CD14-positive monocyte (primary cell): ENCODE results near the gene ZNF33A. TPM values are rescaled to one million over a fixed set of nuclear protein-coding genes. Genes with fewer than 3 reads are reported as not detected.
A peak's percentile ranks its signal among the peaks of the same experiment; 100 is the strongest.

Experiments
- DNase-seq, 3 donors: peaks; one replicate each; pipeline ENCODE4 v3.0.0-alpha.2; 2011 to 2022
- H2AFZ ChIP-seq: 2 replicates; pipeline ENCODE4 v1.6.0; 2012; ENCODE audit warnings: mild to moderate bottlenecking, low read depth, low read length, inconsistent platforms; ENCODE audit not compliant: insufficient read depth, poor library complexity, severe bottlenecking
- H3K27ac ChIP-seq, 2 donors: 1 replicate in 1 of 2; 2 replicates in 1 of 2; pipeline ENCODE4 v1.5.1; 2012 to 2013; ENCODE audit warnings: low read length in 2 of 2, control low read depth in 1 of 2, inconsistent platforms in 1 of 2, low read depth in 1 of 2, mild to moderate bottlenecking in 1 of 2
- H3K27me3 ChIP-seq, 2 donors: one replicate each; pipeline versions ENCODE4 v1.6.0 to v1.6.1; 2011 to 2013; ENCODE audit warnings: low read length in 2 of 2; ENCODE audit not compliant: control insufficient read depth in 2 of 2, insufficient read depth in 2 of 2
- H3K36me3 ChIP-seq, 2 donors: replicated peaks in 1 of 2; 1 replicate in 1 of 2; 2 replicates in 1 of 2; pipeline versions ENCODE4 v1.5.1 to v1.6.1; 2012 to 2013; ENCODE audit warnings: low read length in 2 of 2, control low read depth in 1 of 2, inconsistent platforms in 1 of 2, mild to moderate bottlenecking in 1 of 2; ENCODE audit not compliant: insufficient read depth in 2 of 2, control insufficient read depth in 1 of 2
- H3K4me1 ChIP-seq, 2 donors: 1 replicate in 1 of 2; 2 replicates in 1 of 2; pipeline versions ENCODE4 v1.5.1 to v1.6.1; 2012 to 2013; ENCODE audit warnings: low read length in 2 of 2, control low read depth in 1 of 2, inconsistent platforms in 1 of 2, mild to moderate bottlenecking in 1 of 2, moderate library complexity in 1 of 2; ENCODE audit not compliant: insufficient read depth in 2 of 2, control insufficient read depth in 1 of 2
- H3K4me2 ChIP-seq: replicated peaks from 2 replicates; pipeline ENCODE3; 2012; ENCODE audit warnings: low read length, moderate library complexity, mild to moderate bottlenecking; ENCODE audit not compliant: poor library complexity, severe bottlenecking; ENCODE audit errors: extremely low read depth
- H3K4me3 ChIP-seq, 3 experiments: fragments of 200-600 bp in 1 of 3; sonication (generic) in 1 of 3; replicated peaks in 1 of 3; 1 replicate in 2 of 3; 2 replicates in 1 of 3; pipeline ENCODE4 v1.5.1; 2011 to 2013; ENCODE audit warnings: low read length in 3 of 3, mild to moderate bottlenecking in 3 of 3, control low read depth in 2 of 3, low read depth in 2 of 3, inconsistent platforms in 1 of 3, moderate library complexity in 1 of 3
- H3K79me2 ChIP-seq: 2 replicates; pipeline ENCODE4 v1.6.0; 2012; ENCODE audit warnings: mild to moderate bottlenecking, control low read depth, inconsistent platforms, low read length, moderate library complexity; ENCODE audit not compliant: insufficient read depth
- H3K9ac ChIP-seq: 2 replicates; pipeline ENCODE4 v1.6.0; 2017; ENCODE audit warnings: low read length, mild to moderate bottlenecking; ENCODE audit not compliant: insufficient read depth, poor library complexity, severe bottlenecking
- H3K9me3 ChIP-seq, 2 donors: replicated peaks in 1 of 2; 1 replicate in 1 of 2; 2 replicates in 1 of 2; pipeline versions ENCODE4 v1.5.1 to v1.6.1; 2012 to 2013; ENCODE audit warnings: low read length in 2 of 2, control low read depth in 1 of 2; ENCODE audit not compliant: control insufficient read depth in 1 of 2, insufficient read depth in 1 of 2
- H4K20me1 ChIP-seq: 2 replicates; pipeline ENCODE4 v1.6.0; 2012; ENCODE audit warnings: mild to moderate bottlenecking, low read length, control low read depth, moderate library complexity; ENCODE audit not compliant: insufficient read depth
- H3K27ac Mint-ChIP-seq, 7 donors: one replicate each; pipeline ENCODE4 v1.8.0; 2020; ENCODE audit warnings: mild to moderate bottlenecking in 7 of 7, mixed read lengths in 7 of 7, moderate library complexity in 6 of 7, inconsistent platforms in 2 of 7
- H3K27me3 Mint-ChIP-seq, 3 donors: one replicate each; pipeline ENCODE4 v1.8.0; 2021 to 2022; ENCODE audit warnings: low read depth in 3 of 3, mild to moderate bottlenecking in 3 of 3, mixed read lengths in 3 of 3, moderate library complexity in 3 of 3, inconsistent platforms in 1 of 3
- H3K36me3 Mint-ChIP-seq, 2 donors: one replicate each; pipeline ENCODE4 v1.8.0; 2020; ENCODE audit warnings: mixed read lengths in 2 of 2, inconsistent platforms in 1 of 2, mild to moderate bottlenecking in 1 of 2
- H3K4me1 Mint-ChIP-seq: one replicate; pipeline ENCODE4 v1.8.0; 2020; ENCODE audit warnings: mild to moderate bottlenecking, mixed read lengths
- H3K4me3 Mint-ChIP-seq, 2 donors: one replicate each; pipeline ENCODE4 v1.8.0; 2020; ENCODE audit warnings: mild to moderate bottlenecking in 2 of 2, mixed read lengths in 2 of 2, moderate library complexity in 1 of 2
- H3K9me3 Mint-ChIP-seq, 7 donors: one replicate each; pipeline ENCODE4 v1.8.0; 2020 to 2022; ENCODE audit warnings: mixed read lengths in 7 of 7, mild to moderate bottlenecking in 6 of 7, moderate library complexity in 6 of 7, inconsistent platforms in 2 of 7
- CTCF ChIP-seq: fragments of 200-600 bp; IDR thresholded peaks from one replicate; pipeline ENCODE4 v1.8.0; 2022; ENCODE audit warnings: antibody characterized with exemption, mild to moderate bottlenecking
- WGBS: methylation state at CpG from one replicate; pipeline ENCODE4 v1.1.5; 2013; ENCODE audit warnings: missing lambda C conversion rate; ENCODE audit not compliant: insufficient coverage; 5-methylcytosine and 5-hydroxymethylcytosine counted together
- intact Hi-C, 2 donors: fragments of 100-400 bp; cut with micrococcal nuclease; formaldehyde crosslinking; loops; one replicate each; pipeline versions ENCODE4 v1.15.0 to v1.15.1; 2023
- polyA plus RNA-seq, 3 donors: library from polyadenylated mRNA; depleted of rRNA in 1 of 3; unstranded in 2 of 3; stranded (reverse) in 1 of 3; fragments of 300-500 nt in 2 of 3; fragments of >200 nt in 1 of 3; fragmentation: Illumina TruSeq in 2 of 3; gene quantifications; 1 replicate in 2 of 3; 2 replicates in 1 of 3; pipeline ENCODE4 v1.2.3, GENCODE V29; 2012 to 2021

The ZNF33A gene
- polyA plus RNA-seq, 3 donors = 10.0 to 24.8 (median 10.3) TPM

GRCh38 chr10:38032886-38033285, 22.4 kb downstream of the ZNF33A start:
- Mint-ChIP-seq H3K9me3 (peaks cover 0 to 5% (median 2%) of the 10 kb centered on the region in 7 donors), H3K4me1 (peaks cover 23% of the 10 kb centered on the region), H3K4me3 (peak overlapping the region in 1 of 2 donors; percentile 56), H3K27me3 (peaks cover 0 to 5% (median 0%) of the 10 kb centered on the region in 3 donors), H3K36me3 (peaks cover 66 to 91% of the 10 kb centered on the region in 2 donors), H3K27ac (peak overlapping the region; percentile 64 to 90 (median 85))
- Histone ChIP-seq H3K4me1 (peaks cover 11% of the 10 kb centered on the region in 2 donors), H3K4me2 (no peak overlapping the region), H3K9me3 (no peaks in the 10 kb centered on the region), H3K27me3 (no peaks in the 10 kb centered on the region), H4K20me1 (no peaks in the 10 kb centered on the region), H3K27ac (peak overlapping the region; percentile 27 to 65), H3K79me2 (peaks cover 3% of the 10 kb centered on the region), H3K36me3 (peaks cover 35 to 77% of the 10 kb centered on the region in 2 donors), H3K9ac (no peak overlapping the region), H2AFZ (no peak overlapping the region), H3K4me3 (no peak overlapping the region)
- peak in 1 of 3 donors; percentile 15 for DNase-seq
- TF ChIP-seq CTCF = no peak
- 17% methylated on average over 2 of the region's 5 CpGs for WGBS
- intact Hi-C loops = no loop called here

- H2AFZ ChIP-seq = peak overlapping the region; percentile 42
- no peak overlapping the region for H3K9ac ChIP-seq
- H3K4me3 Mint-ChIP-seq = peak overlapping the region; percentile 50 to 53
- no peaks in the 10 kb centered on the region for H3K79me2 ChIP-seq
- peak in 2 of 3 donors; percentile 5 to 8 for DNase-seq
- peak overlapping the region; percentile 24 for H3K4me2 ChIP-seq
- TF ChIP-seq CTCF = no peak
- H3K36me3 ChIP-seq = peaks cover 24 to 55% of the 10 kb centered on the region in 2 donors
- peak overlapping the region; percentile 43 to 96 (median 71) for H3K27ac Mint-ChIP-seq
- peak overlapping the region; percentile 40 to 70 for H3K27ac ChIP-seq
- H3K4me3 ChIP-seq = peak overlapping the region in 2 of 3 experiments; percentile 4 to 32
- intact Hi-C loops = no loop called here
- H3K4me1 Mint-ChIP-seq = peaks cover 19% of the 10 kb centered on the region
- WGBS = 93% methylated on average over 2 of the region's 7 CpGs
- peaks cover 62 to 81% of the 10 kb centered on the region in 2 donors for H3K36me3 Mint-ChIP-seq
- H3K27me3 Mint-ChIP-seq = peaks cover 0 to 4% (median 0%) of the 10 kb centered on the region in 3 donors
- H3K4me1 ChIP-seq = peaks cover 5 to 7% of the 10 kb centered on the region in 2 donors
- H3K9me3 Mint-ChIP-seq = peaks cover 0 to 7% (median 5%) of the 10 kb centered on the region in 7 donors
- no peaks in the 10 kb centered on the region for H3K9me3 ChIP-seq
- no peaks in the 10 kb centered on the region for H3K27me3 ChIP-seq
- H4K20me1 ChIP-seq = no peaks in the 10 kb centered on the region
Observed at GRCh38 chr10:38038107-38038931, 27.8 kb downstream of the ZNF33A start.
